Activated T-cell treated with anti-CD3 and anti-CD28 coated beads for 48 hours (primary cell): ENCODE data around the gene REXO4.

Source experiments
- DNase-seq: peaks from one replicate; pipeline ENCODE4 v3.0.0-alpha.2; 2020; ENCODE audit warnings: low read depth

Gene REXO4

DNA sequence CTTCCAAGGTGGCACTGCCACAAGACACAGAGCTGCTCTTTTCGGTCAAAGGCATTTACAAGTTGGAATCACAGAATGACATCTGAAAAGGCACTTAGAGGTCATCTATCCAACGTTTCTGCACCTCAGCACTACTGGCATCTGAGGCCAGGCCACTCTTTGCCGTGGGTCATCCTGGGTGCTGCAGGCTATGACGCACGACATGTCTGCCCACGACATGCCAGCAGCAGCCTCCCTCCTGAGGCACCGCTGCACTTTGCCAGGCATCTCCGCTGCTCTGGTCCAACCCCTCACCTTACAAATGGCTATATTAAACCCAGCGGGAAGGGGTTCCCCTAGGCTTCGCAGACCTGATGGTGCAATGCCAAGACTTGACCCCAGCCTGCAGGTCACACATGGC is 50.0 kb downstream of the REXO4 start:
- no peak for DNase-seq

DNA sequence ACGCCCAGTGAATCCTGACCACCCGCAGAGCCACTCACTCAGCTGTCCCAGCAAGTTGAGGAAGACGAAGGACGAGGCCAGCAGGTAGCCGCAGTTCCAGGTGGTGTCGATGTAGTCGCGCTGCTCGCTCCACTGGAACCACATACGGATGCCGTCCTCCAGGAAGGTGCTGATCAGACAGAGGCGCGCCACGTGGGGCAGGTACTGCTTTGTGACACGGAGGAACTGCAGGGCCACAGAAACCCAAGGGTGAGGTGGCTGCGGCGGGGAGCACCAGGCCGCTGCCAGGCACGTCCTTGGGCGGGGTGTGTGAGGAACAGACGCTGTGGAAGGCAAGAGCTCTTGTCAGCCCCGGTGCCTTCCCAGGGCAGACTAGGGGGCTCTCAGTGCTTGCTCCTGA is 50.6 kb downstream of the REXO4 start:
- DNase-seq, result no peak

DNA sequence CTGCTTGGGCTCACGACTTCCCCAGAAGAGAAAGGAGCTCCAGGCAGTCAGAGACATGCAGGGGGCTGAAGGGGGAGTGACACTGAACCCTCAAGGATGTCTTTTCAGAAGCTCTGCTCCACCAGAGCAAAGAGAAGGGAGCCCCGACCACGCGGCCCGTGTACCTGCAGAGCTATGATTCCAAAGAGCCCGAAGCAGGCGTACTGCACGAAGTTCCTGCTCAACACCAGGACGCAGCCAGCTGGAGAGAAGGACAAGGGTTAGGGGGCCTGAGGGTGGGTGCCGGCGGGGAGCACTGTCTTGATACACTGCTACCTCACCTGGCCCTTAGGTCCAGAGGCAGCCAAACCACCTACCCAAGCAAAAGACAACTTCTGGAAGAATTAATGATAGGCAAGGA is 51.4 kb downstream of the REXO4 start:
- no peak for DNase-seq

DNA sequence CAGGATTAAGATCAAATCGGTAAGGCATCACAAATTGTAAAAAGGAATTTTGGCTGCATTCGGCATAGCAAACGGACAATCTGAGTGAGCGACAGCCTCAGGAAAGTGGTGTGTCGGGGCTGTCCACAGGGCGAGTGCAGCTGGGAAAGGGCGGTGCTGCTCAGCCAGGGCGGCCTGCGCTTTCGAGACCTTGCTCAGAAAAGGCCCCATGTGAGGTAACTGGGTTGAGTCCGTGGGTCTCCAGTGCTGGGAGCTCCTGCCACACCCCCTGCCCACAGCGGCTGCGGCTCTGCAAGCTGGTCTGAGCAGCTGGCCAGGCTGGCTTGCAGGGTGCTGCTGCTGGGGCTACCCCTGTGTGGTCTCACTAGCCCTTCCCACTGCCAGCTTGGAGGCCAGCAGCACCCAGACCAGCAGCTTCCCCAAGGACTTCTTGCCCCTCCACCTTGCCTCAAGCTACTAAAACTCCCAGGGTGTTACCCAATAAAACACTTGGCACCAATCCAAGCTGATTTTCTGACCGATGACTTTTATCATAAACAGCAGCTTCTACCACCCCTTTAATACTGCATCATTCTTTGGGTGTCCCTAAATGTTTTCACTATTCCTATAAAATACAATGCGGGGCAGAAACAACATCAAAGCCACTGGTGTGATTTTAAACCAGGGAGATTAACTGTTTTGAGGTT is 55.3 kb downstream of the REXO4 start:
- DNase-seq, result no peak

DNA sequence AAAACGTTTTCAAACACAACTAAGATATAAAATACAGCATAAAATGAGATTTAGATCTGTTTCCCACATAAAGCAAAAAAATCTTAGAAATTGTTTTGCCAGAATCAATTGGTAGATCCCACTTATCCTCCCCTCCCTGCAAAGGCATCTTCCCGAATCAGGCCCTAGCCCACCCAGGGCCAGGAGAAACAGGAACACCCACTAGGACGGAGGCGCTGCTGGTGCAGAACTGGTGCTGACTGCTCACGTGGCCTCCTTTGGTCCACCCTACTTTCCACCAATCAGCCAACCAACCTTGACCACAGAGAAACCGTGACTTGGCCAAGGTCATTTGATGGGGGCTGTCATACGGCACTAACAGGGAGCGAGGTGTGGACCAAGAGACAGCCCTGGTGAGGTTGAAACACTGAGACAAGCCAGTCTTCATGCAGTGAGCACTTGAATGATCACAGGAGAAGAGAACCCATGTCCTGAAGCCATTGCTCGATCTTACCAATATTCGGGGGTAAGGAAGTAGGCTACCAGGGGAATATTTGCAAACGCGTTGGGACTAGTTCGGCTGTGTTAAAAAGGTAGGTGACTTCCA is 56.2 kb downstream of the REXO4 start:
- DNase-seq, result no peak

DNA sequence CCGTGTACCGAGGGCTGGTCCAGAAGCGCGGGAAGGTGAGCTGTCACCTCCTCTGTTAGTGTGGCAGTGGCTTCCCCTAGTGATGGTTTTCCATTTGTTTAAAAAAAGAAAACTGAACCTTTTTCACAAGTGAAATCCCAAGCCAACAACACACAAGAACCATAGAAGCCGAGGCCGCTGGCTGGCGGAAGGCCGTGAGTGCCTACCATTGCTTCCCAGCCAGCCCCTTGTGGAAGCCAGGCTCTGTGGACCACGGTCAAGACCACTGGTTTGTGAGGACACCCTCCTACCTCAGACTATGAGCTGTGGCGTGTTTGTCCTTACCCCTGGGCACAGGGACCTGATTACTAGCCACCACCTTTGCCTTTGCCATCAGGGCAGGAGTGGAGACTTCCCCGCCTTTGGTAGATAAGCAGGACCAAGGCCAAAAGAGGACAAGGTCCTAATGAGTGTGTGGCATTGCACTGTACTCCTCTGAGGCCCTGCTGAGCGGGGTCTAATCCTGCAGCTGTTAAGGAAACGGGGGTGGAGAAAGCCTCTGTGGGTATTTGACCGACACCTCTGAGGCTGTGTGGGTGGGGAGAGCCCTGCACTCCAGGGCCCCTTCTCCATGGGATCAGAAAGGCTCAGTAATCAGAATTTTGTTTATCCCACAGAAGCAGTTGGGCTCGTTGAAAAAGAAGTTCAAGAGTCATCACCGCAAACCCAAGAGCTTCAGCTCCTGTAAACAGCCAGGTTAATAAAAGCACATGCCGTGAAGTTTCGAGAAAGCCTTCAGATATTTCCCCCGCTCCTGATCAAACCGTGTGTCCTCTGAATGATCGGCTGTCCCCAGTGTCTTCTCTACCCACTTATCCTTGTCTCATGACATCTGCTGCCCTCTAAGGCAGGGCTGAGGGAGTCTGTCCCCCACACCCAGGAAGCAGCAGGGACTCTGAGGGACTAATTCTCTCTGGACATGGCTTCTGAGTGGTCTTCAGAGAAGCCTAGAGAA is 57.1 kb downstream of the REXO4 start:
- no peak for DNase-seq

DNA sequence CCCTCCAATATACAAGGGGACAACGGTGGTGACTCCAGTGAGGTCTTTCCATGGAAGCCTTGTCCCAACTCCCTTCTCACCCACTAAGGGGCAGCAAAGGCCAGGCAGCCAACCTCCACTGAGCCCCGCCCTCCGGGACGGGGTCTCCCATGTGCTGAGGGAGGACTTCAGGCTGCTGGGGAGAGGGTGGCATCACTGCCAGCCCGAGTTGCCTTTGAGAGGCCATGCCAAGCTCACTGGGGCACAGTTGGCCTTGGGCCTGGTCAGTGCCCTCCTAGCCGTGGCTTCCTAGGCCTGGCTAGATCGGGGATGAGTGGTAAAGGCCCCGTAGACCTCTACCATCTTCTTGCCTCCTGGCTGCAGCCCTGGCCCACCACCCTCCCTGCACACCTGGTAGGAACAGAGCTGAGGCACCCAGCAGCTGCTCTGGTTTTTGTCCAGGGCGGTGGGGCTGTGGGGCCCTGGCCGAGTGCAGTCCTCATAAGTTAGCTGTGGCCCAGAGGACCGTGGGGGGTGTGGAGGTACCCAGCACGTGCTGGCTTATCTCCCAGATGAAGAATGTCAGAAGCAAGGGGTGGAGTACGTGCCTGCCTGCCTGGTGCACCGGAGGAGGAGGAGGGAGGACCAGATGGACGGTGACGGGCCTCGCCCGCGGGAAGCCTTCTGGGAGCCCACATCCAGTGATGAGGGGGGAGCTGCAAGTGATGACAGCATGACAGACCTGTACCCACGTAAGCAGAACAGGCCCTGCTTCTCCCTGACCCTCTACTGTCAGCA is 58.2 kb downstream of the REXO4 start:
- DNase-seq, result no peak

DNA sequence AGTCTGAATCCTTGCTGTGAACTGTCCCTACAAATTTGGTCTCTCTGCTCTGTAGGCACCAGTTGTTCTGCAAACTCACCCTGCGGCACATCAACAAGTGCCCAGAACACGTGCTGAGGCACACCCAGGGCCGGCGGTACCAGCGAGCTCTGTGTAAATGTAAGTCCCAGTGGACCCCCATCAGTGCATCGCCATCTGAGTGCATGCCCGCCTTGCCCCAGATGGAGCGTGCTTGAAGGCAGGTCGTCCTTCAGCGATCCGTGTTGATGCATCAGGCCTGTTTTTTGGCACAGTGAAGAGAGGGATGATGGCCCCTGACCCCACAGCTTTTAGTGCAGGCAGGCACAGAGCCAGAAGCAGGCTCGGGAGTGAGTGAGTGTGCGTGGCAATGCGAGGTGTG is 60.2 kb downstream of the REXO4 start:
- DNase-seq, result no peak

DNA sequence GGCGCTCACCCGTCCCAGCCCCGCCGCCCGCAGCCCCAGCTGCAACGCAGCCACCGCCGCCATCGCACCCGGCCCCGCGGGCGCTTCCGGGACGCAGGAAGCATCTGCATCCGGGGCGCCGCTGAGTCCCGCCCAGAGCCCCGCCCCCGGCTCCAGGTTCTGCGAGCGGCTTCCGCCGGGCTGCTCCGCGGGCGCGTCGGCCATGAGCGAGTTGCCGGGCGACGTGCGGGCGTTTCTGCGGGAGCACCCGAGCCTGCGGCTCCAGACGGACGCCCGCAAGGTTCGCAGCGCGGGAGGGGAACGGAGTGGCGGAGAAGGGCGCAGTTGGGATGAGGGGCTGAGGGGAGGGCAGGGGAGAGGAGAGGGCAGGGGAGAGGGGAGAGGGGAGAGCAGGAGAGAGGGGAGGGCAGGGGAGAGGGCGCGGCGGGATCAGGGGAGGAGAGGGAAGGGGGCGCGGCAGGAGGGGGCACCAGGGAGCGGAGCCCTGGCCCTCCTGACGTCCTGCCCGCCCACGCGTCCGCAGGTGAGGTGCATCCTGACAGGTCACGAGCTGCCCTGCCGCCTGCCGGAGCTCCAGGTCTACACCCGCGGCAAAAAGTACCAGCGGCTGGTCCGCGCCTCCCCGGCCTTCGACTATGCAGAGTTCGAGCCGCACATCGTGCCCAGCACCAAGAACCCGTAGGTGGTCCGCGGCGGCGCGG is 61.3 kb downstream of the REXO4 start, which contains the start of the genes SURF1 and SURF2:
Gene SURF1, minus strand, starts transcription at position 97 of the 701 bp plus-strand sequence. Its CDS starts 34 bp downstream, at position 63.
Gene SURF2, plus strand, starts transcription at position 160 of the 701 bp plus-strand sequence. Its CDS starts 43 bp downstream, at position 203.
- DNase-seq, result peak; percentile 92
